Measurements from ENCODE around the gene STRA6.
"Not testable (repeated sequence)": the region's sequence is repeated elsewhere in the genome, so short reads cannot be mapped to it uniquely, and the experiment has no call there.

- not testable (repeated sequence) for TF ChIP-seq CTCF, POLR2A (IDR thresholded peaks at IDR 0.05)
Measured at GRCh38 chr15:74162195-74162536, 40.4 kb downstream of the STRA6 start.
